GM12864 (cell line): ENCODE results near the gene IGSF6.

ENCODE experiments used
- DNase-seq: peaks from one replicate; pipeline ENCODE4 v3.0.0-alpha.2; 2011; ENCODE audit warnings: low read depth
- H3K4me3 ChIP-seq: 2 replicates; pipeline ENCODE4 v1.5.1; 2011; ENCODE audit warnings: mild to moderate bottlenecking, low read depth, low read length, control low read depth
- CTCF ChIP-seq: IDR thresholded peaks from 2 replicates; pipeline ENCODE4 v1.5.1; 2011; ENCODE audit warnings: low read depth, mild to moderate bottlenecking, moderate library complexity, low read length, control low read depth, inconsistent platforms; ENCODE audit errors: missing control alignments

The IGSF6 gene

GRCh38 chr16:21598206-21598605 lies 54.2 kb downstream of the IGSF6 start:
- DNase-seq, result no peak
- peak overlapping the region; percentile 94; the same call in 1 of the 2 replicates for H3K4me3 ChIP-seq
- TF ChIP-seq CTCF, result no peak

- no peak for DNase-seq
- TF ChIP-seq CTCF, result no peak
- no peak overlapping the region for H3K4me3 ChIP-seq
Measured at GRCh38 chr16:21597561-21598030, 54.8 kb downstream of the IGSF6 start.

- no peak for DNase-seq
- no peak for TF ChIP-seq CTCF
- H3K4me3 ChIP-seq, result no peak overlapping the region
Measured at GRCh38 chr16:21593530-21594289, 58.7 kb downstream of the IGSF6 start.

GRCh38 chr16:21592191-21592590 lies 60.2 kb downstream of the IGSF6 start:
- no peak overlapping the region for H3K4me3 ChIP-seq
- TF ChIP-seq CTCF, result no peak
- no peak for DNase-seq

GRCh38 chr16:21590796-21591195 lies 61.6 kb downstream of the IGSF6 start:
- no peak overlapping the region for H3K4me3 ChIP-seq
- TF ChIP-seq CTCF, result no peak
- DNase-seq, result no peak

DNA sequence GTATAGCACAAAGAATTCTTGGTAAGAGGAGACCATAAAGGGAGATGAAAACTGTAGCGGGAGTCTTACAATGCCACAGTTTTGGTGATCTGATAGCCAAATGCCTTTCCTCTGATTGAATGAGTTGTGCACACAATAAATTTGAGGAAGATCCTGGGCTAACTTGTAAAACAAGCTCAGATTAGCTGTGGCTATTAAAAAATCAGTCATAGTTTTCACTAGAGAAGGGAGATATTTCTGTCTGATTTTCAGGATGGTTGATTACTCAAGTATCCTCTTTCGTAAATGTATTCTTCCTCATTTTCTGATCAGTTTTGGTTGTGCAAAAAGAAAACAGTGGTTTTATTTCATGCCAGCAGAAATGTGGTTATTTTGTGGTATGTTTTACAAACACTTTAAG lies 62.1 kb downstream of the IGSF6 start:
- no peak for DNase-seq
- TF ChIP-seq CTCF, result no peak
- H3K4me3 ChIP-seq, result no peak overlapping the region

- DNase-seq, result no peak
- no peak overlapping the region for H3K4me3 ChIP-seq
- TF ChIP-seq CTCF, result no peak
Measured at GRCh38 chr16:21589551-21589950, 62.9 kb downstream of the IGSF6 start.
